COLO668 (cell line): ENCODE measurements around the gene TPP2.

ENCODE experiments used
- DNase-seq: peaks from one replicate; lab custom pipeline; 2025; ENCODE audit not compliant: unreplicated experiment; lab: John Stamatoyannopoulos, UW

Gene TPP2

DNA sequence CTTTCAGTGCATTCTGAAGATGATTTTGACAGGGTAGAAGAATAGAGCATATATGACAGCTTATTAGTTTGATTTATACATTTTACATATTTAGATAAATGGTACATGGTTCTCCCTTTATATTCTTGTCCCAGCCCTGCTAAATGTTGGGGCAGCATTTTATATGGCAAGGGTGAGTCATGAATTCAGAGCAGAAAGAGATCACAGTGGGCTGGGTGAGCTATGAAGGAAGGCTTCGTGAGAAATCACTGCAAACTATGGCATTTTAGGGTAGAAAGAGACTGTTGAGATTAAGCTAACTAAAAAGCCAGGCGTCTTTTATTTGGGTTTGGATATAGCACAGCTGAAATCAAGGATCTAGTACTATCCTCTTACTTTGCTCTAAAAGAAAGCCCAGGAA lies 122.0 kb downstream of the TPP2 start:
- DNase-seq, result no peak

DNA sequence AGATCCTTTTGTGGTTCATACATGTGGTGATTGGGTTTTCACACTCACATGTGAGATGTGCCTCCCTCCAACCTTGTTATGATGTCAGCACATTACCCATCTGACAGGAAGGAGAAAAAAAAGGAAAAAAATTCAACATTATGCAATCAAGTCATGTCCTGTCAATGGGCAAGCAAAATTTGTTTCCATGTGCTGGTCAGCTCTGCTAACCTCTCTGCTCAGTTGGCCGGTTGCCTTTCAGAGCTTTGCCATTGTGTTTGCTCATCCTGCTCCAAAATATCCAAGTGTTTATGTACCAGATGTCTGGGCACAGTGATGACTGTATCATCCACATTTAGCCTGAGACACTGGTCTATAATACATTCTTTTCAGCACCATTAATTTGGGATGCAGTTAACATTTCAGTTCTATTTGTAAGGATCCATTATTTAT lies 125.0 kb downstream of the TPP2 start:
- no peak for DNase-seq

DNA sequence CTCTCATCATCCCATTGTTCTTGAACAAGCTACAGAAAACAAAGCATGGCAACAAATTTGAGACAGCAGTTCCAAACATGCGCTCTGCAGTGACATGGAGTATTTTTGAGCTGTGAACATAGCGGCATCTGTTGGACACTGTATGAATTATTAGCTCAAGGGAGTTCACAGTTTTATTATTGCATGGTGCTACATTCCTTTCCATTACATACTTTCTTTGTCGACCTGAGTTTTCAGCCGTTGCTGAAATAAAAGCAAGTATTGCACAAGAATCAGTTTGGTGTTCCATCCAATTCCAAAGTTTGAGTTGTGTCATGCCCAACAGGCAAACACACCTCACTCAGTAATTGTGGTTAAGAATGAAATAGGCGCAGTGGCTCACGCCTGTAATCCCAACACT lies 128.1 kb downstream of the TPP2 start:
- DNase-seq, result no peak

DNA sequence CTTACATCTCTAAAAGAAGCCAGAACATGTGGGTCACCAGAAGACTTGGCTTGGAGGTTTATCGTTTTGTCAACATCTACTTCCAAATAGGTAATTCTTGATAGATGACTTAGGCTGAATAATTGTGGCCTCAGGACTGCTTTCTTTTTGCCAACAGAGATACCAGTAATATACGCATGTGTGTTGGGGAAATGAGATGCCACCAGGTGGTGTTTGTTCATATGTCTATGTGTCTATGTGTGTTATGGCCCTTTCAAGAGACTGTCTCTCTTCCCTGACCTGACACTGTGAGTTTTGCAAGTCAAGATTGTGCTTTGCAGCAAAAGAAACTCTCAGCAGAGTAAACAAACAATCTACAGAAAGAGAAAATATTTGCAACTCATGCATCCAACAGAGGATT lies 129.6 kb downstream of the TPP2 start:
- no peak for DNase-seq
